ENCODE results near the gene CHRDL1. TPM values are rescaled to one million over a fixed set of nuclear protein-coding genes. Genes with fewer than 3 reads are reported as not detected.
A peak's percentile ranks its signal among the peaks of the same experiment; 100 is the strongest.
"Not testable (repeated sequence)": the region's sequence is repeated elsewhere in the genome, so short reads cannot be mapped to it uniquely, and the experiment has no call there.

Gene CHRDL1, protein sequence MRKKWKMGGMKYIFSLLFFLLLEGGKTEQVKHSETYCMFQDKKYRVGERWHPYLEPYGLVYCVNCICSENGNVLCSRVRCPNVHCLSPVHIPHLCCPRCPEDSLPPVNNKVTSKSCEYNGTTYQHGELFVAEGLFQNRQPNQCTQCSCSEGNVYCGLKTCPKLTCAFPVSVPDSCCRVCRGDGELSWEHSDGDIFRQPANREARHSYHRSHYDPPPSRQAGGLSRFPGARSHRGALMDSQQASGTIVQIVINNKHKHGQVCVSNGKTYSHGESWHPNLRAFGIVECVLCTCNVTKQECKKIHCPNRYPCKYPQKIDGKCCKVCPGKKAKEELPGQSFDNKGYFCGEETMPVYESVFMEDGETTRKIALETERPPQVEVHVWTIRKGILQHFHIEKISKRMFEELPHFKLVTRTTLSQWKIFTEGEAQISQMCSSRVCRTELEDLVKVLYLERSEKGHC
- total RNA-seq, result 10 to 100 TPM in 1 of 2 donors, 1 to 10 TPM in 1; 4.7 to 33.1 TPM
- long read RNA-seq, partial matches to known transcripts, result 0 of 4 reads
- long read RNA-seq, other reads (novel, unspliced or antisense), result 3 of 4 reads

DNA sequence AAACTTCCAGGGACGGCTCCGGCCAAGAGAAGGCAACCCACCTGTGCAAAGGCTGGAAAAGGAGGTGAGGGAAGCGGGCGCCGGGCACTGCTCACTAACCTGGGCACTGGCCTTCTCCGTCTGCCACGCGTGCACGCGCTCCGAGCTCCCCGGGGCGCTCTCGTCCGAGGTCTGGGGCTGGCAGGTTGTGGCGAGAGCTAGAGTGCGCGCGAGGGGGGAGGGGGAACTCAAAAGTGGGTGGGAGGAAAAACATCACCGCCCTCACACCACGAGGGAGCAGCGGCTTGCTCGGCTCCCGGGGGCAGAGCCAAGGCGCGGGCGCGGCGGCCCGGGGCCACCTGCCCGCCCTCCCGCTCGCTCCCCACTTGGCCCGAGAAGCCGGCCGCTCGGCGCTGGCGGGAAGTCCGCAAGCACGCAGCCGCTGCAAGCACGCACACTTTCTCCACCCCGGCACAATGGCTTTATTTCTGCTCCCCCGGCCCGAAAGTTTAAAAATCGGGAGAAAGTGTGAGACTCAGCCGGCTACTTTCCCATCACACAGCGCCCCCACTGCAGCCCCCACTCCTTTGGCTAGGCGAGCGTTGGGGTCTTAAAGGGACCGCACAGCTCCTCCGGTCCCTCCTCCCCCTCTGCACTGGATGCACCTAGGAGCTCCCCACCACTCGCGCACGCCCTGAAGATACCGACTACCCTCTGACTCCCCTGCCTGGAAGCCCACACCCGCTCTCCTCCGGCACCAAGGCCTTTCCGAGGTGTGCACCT is at the start of gene CHRDL1:
Gene CHRDL1, minus strand, starts transcription at position 173 of the 762 bp plus-strand sequence. CDS start 3,636 bp downstream, outside the sequence.
- intact Hi-C loops (cut with DNase I, micrococcal nuclease), result no loop called here
- DNase-seq (peak; percentile 28 to 39), ATAC-seq (no peak)

DNA sequence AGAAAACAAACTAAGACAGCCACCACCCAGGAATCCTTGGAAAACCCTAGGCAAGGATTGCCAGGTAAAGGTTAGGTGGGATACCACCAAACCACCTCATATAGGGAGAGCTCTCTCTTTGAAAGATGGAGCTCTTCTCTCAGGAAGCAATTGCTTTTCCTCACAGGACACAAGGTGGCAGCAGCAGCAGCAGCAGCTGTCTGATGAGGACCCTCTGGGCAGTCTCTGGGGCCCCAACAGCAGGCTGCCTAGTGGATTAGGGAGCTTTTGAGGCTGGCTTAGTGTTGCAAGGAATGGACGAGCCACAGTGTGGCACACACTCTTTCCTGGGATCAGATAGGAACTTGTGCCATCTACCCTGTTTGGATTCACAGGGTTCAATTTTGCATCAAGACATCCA is 41.4 kb upstream of the CHRDL1 start:
- no peak for DNase-seq
- intact Hi-C loops (cut with DNase I, micrococcal nuclease), result no loop called here
- ATAC-seq, result no peak

DNA sequence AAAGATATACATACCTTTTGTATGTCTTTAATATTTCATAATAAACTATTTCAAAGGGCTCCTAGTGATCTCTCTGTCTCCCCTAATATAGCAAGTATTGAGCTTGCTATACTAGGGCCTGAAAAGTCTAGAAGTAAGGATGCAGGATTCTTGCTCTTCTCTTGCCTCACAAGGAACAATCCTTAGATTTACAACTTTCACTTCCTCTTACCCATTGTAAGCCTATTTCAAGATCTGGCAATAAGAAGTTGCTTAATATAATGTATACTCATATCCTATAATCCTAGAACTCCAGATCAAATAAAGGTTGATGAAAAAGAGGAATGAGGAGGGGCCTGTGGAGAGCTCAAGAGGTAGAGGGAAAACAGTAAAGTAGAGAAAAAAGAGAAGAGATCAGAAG is 40.8 kb upstream of the CHRDL1 start:
- intact Hi-C loops (cut with DNase I, micrococcal nuclease), result no loop called here
- DNase-seq (no peak), ATAC-seq (no peak)

DNA sequence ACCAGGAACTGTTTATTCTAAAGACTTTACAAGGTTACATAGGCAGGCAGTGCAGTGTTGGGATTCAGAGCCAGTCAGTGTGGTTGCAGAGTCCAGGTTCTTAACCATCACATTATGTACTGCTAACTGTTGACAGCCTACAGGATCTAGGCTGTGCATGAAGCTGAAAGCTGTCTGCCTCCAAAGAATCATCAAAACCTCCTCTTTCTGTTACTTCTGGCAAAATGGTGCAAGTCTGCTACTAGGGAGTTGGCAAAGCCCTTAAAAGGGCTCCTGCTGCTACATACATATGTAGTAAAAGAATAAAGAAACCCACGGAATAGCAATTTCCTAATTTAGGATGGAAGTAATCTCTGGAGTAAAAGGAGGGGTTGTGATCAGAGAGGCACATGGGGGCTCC is 40.4 kb upstream of the CHRDL1 start:
- no peak for ATAC-seq
- DNase-seq, result no peak
- intact Hi-C loops (cut with DNase I, micrococcal nuclease), result no loop called here

DNA sequence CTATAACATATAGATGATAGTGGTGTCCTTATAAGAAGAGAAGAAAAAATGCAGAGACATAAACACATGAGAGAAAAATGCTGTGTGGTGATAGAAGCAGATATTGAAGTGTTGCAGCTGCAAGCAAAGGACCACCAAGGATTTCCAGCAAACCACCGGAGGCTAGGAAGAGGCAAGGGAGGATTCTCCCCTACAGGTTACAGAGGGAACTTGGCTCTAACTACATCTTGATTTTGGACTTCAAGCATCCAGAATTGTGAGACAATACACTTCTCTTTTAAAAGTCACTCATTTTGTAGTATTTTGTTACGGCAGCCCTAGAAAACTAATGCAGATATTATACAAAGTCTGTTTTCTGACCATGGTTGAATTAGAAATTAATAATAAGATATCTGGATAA is 30.4 kb upstream of the CHRDL1 start:
- intact Hi-C loops (cut with DNase I, micrococcal nuclease), result no loop called here
- DNase-seq (no peak), ATAC-seq (no peak)

DNA sequence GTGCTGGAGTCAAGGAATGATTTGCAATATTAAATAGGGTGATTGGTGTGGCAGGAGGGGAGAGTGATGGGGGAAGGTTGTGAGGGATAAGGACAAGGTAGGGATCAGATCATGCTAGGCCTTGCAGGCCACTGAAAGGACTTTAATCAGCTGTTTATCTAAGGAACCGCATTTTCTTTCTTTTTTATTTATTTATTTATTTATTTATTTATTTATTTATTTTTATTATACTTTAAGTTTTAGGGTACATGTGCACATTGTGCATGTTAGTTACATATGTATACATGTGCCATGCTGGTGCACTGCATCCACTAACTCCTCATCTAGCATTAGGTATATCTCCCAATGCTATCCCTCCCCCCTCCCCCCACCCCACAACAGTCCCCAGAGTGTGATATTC is 20.9 kb upstream of the CHRDL1 start:
- DNase-seq; ATAC-seq; intact Hi-C loops (cut with DNase I, micrococcal nuclease): not testable (repeated sequence)

DNA sequence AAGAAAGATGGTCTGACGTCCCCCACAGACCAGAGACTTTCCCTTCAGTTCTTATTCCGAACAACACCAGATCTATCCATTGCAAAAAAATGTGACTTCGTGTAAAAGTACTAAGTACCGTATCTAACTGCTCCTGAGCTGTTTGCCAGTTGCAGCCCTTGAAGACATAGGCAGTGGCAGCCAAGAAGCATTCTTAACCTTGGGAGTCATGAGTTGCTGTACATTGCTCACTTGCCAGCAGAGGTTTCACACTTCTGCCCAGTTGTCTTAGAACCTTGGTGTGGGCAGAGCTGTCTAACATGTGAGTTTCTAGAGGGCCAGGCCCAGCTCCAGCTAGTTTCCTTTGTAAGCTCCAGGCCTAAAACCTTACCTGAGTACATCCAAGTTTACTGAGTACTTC is 10.5 kb upstream of the CHRDL1 start:
- no peak for ATAC-seq
- DNase-seq, result no peak
- intact Hi-C loops (cut with DNase I, micrococcal nuclease), result no loop called here

DNA sequence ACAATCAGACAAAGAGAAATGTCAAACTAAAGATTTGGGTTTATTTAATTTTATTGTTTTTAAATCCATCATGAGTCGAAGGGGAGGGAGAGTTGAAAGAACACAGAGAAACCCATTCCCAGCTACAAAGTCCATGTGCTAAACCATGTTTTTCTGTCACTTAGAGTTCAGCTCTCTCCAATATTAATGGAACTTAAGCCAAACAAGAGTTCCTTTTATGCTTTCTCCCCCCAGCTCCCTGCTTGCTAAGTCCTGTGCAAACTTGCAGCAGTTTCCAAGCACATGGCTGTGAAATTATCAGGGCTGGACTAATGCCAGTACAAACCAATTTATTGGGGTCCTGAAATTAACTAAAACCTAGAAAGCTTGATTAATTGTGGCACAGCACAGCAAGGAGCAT is 9.7 kb upstream of the CHRDL1 start:
- DNase-seq (no peak), ATAC-seq (no peak)
- intact Hi-C loops (cut with DNase I, micrococcal nuclease), result no loop called here

DNA sequence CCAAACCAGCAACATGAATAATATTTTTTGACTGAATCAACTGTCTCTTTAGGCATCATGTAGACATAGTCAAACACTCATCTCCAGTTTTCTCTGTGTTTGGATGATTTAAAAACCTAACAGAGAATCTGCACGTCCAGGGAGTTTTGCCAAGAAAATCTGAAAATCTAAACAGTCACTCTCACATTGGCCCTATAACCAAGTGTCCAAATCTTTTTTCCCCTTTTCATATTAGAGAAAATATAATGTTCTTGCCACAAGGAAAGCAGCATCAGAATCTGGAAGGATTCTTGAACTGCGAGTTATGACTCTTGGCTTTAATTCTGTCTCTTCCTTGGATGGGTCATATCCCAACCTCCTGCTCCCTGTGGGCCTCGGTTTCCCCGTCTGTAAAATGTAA is 8.8 kb upstream of the CHRDL1 start:
- intact Hi-C loops (cut with DNase I, micrococcal nuclease), result no loop called here
- ATAC-seq (no peak), DNase-seq (no peak)

DNA sequence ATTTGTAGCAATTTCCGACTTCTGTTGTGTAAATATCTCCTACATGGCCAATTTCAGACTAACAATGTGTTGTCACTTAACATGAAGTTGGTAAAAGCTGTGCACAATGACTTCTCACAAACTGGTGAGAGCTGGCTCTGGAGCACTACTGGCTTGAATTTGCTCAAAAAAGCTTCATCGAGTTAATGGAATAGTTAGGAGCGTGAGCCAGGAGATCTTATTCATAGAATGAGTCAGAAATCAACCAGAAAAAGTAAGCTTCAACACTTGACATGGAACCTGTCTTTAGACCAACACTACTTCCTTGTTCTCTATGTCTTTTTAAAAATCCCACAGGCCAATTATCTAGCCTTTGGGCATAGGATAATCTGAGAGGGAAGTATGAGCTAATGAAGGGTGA is 7.9 kb upstream of the CHRDL1 start:
- intact Hi-C loops (cut with DNase I, micrococcal nuclease), result no loop called here
- ATAC-seq (no peak), DNase-seq (no peak)

DNA sequence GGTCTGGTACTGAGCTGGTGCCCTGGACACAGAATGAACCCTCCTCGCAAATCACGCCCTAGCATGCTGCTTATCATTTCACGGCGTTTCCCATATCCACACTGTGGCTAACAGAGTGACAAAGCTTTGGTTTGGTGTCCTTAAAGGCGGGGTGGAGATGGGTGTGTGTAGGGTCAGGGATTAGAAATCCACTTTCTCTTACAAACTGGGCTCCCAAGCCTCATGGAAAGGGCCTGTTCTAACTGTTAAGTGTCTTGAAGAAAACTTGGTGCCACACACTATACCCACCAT is 735 bp upstream of the CHRDL1 start:
- intact Hi-C loops (cut with DNase I, micrococcal nuclease), result no loop called here
- no peak for ATAC-seq
- DNase-seq, result no peak

DNA sequence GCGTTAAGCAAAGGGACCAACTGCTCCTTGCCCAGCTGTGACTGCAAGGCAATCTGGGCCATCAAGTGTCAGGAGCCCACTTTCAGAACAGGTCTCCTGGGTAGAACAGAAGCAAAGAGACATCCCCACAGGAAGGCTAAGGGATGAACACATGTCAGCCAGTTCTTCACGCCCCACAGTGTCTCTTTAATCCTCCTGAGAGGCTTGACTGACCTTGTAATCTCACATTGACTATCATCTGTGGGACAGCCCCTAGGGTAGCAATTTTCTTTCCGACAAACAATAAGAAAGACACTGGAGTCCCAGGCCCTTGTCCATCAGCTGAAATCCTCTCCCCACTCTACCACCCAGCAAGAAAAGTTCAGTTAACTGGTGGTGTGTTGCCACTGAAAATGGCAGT is 1.0 kb downstream of the CHRDL1 start:
- no peak for DNase-seq
- intact Hi-C loops (cut with DNase I, micrococcal nuclease), result no loop called here
- no peak for ATAC-seq

DNA sequence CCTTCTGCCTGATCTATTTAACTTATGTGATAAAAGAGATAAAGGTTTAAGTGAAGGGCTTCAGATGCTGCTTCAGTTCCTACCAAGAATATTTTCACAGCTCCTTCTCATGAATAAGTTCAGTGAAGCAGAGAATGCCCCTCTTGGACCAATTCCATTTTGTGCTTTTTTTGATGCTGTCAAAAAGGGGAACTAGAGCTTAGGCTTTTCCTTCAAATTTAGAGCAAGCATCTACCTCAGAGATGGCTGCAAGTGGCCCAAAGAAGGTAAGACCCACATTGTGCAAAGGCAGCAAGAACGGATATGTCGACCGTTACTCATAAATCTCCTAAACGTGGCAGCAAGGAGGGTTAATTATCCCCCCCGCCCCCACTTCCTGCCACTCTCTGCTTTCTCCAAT is 4.5 kb downstream of the CHRDL1 start:
- DNase-seq (no peak), ATAC-seq (no peak)
- intact Hi-C loops (cut with DNase I, micrococcal nuclease), result no loop called here

DNA sequence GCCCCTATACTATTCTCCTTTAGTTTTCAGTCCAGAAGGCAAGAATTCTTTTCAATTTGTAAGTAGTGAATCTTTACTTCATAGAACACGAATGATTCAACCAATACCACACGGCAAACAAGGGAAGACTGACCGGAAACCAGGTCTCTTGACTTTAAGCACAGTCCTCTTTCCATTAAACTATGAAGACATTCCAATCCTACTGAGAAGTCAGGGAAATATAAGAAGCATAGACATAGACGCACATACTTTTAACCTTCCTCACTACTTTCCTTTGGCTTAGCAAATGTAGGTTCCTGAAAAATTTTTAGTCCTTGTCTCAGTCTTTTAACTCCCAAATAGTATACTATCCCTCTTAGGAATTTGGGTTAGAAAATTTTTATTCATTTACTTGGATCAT is 9.1 kb downstream of the CHRDL1 start:
- DNase-seq (no peak), ATAC-seq (no peak)
- intact Hi-C loops (cut with DNase I, micrococcal nuclease), result no loop called here

DNA sequence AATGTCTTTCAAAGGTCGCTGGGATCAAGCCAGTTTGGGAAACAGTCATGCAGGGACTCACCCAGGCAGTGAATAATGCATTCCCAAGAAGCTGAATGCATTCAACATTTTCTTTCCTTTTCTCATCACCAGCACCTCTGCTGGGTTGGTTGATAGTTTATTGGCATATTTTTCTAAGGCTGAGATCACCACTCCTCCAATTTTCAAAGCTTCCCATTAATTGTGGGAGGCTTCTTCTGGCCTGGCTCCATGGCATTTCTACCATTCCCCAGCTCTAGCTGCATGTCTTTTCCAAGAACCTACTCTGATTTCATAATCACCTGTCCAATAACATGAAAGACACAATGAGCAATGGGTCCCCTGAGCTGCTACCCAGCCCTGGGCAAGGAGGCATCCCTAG is 35.8 kb downstream of the CHRDL1 start:
- ATAC-seq, result no peak
- intact Hi-C loops (cut with DNase I, micrococcal nuclease), result no loop called here
- no peak for DNase-seq

DNA sequence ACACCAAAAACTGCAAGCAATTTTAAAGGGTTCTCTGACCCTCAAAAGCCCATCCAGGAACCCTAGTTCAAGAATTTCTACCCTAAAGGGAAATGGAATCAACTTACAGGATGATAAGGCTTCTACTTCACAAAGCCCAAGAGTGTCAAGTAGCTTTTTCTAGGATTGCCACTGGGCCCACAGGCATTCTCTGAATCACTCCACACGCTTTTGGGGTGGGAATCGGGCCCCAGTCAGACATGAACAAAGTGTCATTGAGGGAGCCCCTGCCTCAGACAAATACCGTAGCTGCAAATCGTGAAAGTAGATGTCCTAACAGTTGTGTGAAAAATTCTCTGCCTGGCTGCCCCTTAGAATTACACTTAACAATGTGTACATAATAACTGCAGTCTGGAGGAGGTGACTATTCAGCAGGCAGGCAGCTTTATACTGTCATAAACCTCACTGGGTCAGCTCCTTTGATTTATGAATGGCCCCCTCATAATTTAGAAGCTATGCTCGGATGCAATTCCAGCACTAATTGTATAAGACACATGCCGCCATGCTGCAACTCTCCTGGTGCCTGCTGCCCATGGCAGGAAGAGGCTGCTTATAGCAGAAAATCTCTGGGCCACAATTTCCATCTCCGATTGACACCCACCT is 36.7 kb downstream of the CHRDL1 start:
- DNase-seq, result no peak
- intact Hi-C loops (cut with DNase I, micrococcal nuclease), result no loop called here
- no peak for ATAC-seq

DNA sequence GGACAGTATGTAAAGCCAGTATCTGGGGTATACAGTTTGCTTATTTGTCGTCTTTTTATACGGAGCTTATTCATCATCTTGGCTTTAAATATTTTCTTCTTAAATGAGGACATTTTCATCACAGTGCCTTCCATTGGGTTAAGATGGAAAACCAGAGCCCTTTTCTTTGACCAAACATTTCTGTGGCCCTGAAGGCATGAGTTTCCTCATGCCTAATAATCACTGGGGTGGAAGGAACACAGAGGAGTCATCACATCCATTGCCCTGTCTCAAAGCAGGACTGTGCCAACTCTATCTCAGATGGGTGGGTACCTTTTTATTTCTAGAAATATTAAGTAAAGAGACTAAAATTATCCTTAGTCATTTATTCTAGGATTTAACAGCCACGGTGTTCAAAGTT is 40.0 kb downstream of the CHRDL1 start:
- no peak for DNase-seq
- intact Hi-C loops (cut with DNase I, micrococcal nuclease), result no loop called here
- no peak for ATAC-seq

DNA sequence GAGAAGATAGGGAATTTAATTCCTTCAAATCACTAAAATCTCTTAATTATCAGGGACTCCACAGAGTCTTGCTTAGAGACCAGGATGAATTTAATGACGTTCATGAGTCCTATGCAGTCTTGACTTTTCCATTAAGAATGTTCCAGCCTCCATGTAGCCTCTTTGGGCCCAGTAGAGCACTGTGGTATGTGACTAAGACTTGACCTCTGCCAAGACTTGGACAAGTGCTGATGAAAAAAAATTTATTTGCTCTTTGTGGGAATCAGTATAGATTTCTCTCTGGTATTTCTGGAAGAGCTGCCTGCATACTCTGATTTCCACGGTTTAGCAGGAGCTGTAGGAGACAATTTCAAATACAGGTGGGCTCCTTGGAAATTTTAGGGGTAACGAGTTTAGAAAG is 40.6 kb downstream of the CHRDL1 start:
- ATAC-seq, result no peak
- intact Hi-C loops (cut with DNase I, micrococcal nuclease), result no loop called here
- DNase-seq, result no peak

DNA sequence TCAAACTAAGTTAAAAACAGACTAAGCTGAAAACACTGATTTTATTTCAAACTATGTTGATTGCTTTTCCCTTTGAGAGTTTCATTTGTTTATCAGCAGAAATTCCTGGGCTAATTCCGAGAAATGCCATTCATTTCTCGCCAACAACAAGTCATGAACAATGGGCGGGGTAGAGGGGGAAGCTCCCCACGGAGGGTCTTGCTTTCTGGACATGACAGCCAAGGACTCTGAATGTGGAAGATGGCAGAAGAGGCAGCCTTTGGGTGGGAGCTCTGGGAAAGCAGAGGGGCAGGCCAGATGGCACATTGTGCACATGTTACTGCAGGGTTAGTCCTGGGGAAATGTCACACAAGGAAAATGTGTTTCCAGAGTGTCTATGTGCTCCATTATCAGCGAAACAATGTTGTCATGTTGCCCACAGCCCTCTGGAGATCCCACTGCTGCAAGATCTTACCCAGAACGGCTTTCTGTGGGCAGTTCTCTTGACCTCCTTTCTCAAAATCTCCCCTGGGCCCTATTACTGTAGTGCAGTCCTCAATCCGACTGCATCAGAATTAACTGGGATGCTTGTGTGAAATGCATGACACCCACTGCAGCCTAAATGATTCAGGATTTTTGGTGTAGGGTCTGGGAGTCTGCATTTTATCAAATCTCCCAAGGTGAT is 45.0 kb downstream of the CHRDL1 start:
- ATAC-seq (no peak), DNase-seq (no peak)
- intact Hi-C loops (cut with DNase I, micrococcal nuclease), result no loop called here
